ENCODE data around the gene C15orf61.

Gene C15orf61

GRCh38 chr15:67564021-67564967, 43.4 kb downstream of the C15orf61 start:
- DNase-seq (ENCODE audit: low read depth), result no peak
- H3K4me3 ChIP-seq (ENCODE audit: low read depth, low read length), result no peak overlapping the region
- no peak for TF ChIP-seq CTCF (IDR thresholded peaks at IDR 0.05; ENCODE audit: control insufficient read depth, extremely low read depth, insufficient read depth)

- DNase-seq (ENCODE audit: low read depth), result no peak
- no peak for TF ChIP-seq CTCF (IDR thresholded peaks at IDR 0.05; ENCODE audit: control insufficient read depth, extremely low read depth, insufficient read depth)
- H3K4me3 ChIP-seq (ENCODE audit: low read depth, low read length), result no peak overlapping the region
These were observed 44.0 kb downstream of the C15orf61 start for GRCh38 chr15:67564968-67565345.

GRCh38 chr15:67569668-67570067, 48.7 kb downstream of the C15orf61 start:
- no peak for TF ChIP-seq CTCF (IDR thresholded peaks at IDR 0.05; ENCODE audit: control insufficient read depth, extremely low read depth, insufficient read depth)
- no peak overlapping the region for H3K4me3 ChIP-seq (ENCODE audit: low read depth, low read length)
- DNase-seq (ENCODE audit: low read depth), result no peak

- TF ChIP-seq CTCF (IDR thresholded peaks at IDR 0.05; ENCODE audit: control insufficient read depth, extremely low read depth, insufficient read depth), result no peak
- H3K4me3 ChIP-seq (ENCODE audit: low read depth, low read length), result no peak overlapping the region
- DNase-seq (ENCODE audit: low read depth), result no peak
These were observed 50.1 kb downstream of the C15orf61 start for GRCh38 chr15:67570875-67571647.

GRCh38 chr15:67571648-67572415, 50.9 kb downstream of the C15orf61 start:
- no peak for DNase-seq (ENCODE audit: low read depth)
- no peak for TF ChIP-seq CTCF (IDR thresholded peaks at IDR 0.05; ENCODE audit: control insufficient read depth, extremely low read depth, insufficient read depth)
- no peak overlapping the region for H3K4me3 ChIP-seq (ENCODE audit: low read depth, low read length)

- H3K4me3 ChIP-seq (ENCODE audit: low read depth, low read length), result no peak overlapping the region
- DNase-seq (ENCODE audit: low read depth), result no peak
- TF ChIP-seq CTCF (IDR thresholded peaks at IDR 0.05; ENCODE audit: control insufficient read depth, extremely low read depth, insufficient read depth), result no peak
These were observed 52.3 kb downstream of the C15orf61 start for GRCh38 chr15:67573194-67573593.

All from LNCaP clone FGC (cell line).